Omental fat pad (tissue), 4 donors: ENCODE data around the gene VN1R5. TPM values are rescaled to one million over a fixed set of nuclear protein-coding genes. Genes with fewer than 3 reads are reported as not detected.

Source experiments
- ATAC-seq: fragments of 150-250 bp; one replicate; pipeline ENCODE4 v1.9.1; 2016; ENCODE audit warnings: mild to moderate bottlenecking, moderate library complexity; ENCODE audit not compliant: low FRiP score
- DNase-seq: peaks from one replicate; pipeline ENCODE4 v3.0.0-alpha.2; 2019; ENCODE audit warnings: low spot score
- total RNA-seq, 4 donors: library from RNA; depleted of rRNA; stranded (reverse); fragments of >200 nt; gene quantifications; one replicate each; pipeline ENCODE4 v1.1.0, GENCODE V29; 2016
- TF ChIP-seq, protein P1 (sequence below), 3 donors: fragments of 450-650 bp; IDR thresholded peaks; one replicate each; pipeline ENCODE4 v1.5.1; 2016 to 2017; ENCODE audit warnings: antibody characterized with exemption in 3 of 3, mild to moderate bottlenecking in 3 of 3, moderate library complexity in 2 of 3

VN1R5 gene
- total RNA-seq, 4 donors from 2014 or later: not detected

GRCh38 chr1:247270003-247270402 is 14.1 kb downstream of the VN1R5 start:
- DNase-seq (no peak), ATAC-seq (no peak)
- TF ChIP-seq, protein P1, sequence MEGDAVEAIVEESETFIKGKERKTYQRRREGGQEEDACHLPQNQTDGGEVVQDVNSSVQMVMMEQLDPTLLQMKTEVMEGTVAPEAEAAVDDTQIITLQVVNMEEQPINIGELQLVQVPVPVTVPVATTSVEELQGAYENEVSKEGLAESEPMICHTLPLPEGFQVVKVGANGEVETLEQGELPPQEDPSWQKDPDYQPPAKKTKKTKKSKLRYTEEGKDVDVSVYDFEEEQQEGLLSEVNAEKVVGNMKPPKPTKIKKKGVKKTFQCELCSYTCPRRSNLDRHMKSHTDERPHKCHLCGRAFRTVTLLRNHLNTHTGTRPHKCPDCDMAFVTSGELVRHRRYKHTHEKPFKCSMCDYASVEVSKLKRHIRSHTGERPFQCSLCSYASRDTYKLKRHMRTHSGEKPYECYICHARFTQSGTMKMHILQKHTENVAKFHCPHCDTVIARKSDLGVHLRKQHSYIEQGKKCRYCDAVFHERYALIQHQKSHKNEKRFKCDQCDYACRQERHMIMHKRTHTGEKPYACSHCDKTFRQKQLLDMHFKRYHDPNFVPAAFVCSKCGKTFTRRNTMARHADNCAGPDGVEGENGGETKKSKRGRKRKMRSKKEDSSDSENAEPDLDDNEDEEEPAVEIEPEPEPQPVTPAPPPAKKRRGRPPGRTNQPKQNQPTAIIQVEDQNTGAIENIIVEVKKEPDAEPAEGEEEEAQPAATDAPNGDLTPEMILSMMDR (IDR thresholded peaks at IDR 0.05): no peak

DNA sequence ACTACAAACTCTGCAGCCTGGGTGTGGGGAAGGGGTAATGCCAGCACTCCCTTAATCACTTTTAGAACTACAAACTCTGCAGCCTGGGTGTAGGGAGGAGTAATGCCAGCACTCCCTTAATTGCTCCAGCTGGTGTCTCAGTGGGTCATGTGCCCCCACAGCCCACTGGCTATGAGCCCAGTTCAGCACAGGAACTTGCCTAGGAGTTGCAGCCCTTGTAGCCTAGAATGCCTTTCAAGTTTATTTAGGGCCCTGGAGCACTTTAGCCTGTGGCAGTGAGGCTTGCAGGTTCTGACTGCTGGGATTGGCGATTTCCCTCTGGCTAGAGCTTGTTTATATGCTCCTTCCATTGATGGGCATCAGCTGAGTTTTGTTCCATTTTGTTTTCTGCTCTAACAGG is 17.1 kb downstream of the VN1R5 start:
- TF ChIP-seq, protein P1 (IDR thresholded peaks at IDR 0.05): no peak
- ATAC-seq (no peak), DNase-seq (no peak)

DNA sequence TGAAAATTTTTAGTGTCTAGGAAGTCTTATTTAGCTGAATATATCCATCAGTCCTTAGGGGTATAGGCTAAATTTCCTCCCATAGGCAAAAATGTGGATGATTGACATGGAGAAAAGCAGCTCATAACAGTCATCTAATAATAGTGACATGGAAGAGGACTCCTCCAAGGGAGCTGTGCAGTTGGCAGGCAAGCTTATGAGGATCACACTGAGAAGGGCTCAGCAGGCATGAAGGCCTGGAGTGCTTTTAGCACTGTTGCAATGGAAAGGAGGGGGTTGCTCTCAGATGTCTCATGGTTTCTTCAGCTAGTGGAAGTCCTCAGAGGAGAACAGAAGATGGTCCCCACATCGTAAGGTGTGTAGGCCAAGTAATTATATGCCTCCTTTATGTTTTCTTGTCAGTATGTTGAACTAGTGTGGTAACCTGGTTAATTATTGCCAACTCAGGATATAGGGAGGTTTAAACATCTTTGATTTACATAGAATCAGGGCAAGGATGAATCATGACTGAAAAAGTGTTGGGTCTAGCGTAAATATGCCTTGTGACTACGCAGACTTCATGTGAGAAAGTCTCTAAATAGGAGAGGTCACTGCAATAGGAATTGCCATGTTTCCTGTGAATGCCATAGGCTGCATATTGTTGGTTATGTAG is 18.9 kb downstream of the VN1R5 start:
- DNase-seq (no peak), ATAC-seq (no peak)
- TF ChIP-seq, protein P1 (IDR thresholded peaks at IDR 0.05): no peak

GRCh38 chr1:247277191-247277590 is 21.3 kb downstream of the VN1R5 start:
- DNase-seq: no peak
- no peak for ATAC-seq
- TF ChIP-seq, protein P1 (IDR thresholded peaks at IDR 0.05): no peak

DNA sequence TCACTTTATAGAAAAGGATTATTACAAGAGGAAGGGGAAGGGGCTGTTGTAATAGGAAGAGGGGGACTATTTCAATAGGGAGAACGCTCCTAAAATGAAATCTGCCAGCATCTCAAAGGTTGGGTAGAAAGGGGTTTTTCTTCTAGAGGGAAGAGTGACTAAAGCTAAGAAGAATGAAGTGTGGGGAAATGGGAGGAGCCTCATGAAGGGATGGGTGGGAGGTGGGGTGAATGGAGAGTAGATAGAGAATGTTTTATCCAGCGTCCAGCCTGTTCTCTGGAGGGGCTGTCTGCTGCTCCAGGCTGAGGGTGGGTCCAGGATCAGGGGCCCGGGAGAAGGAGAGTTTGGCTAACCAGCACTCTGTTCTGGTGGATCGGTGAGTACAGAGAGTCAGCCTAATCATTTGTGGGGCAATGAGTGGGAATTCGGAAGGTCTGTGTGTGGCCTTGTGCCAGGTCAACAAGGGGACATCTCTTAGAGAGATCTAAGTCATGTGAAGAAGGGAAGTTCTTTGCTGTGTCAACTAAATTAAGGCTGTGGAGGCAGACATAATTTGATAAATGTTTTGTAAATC is 25.2 kb downstream of the VN1R5 start:
- DNase-seq: no peak
- TF ChIP-seq, protein P1 (IDR thresholded peaks at IDR 0.05): no peak
- no peak for ATAC-seq

- DNase-seq: no peak
- ATAC-seq: no peak
- TF ChIP-seq, protein P1 (IDR thresholded peaks at IDR 0.05): no peak
Observed at GRCh38 chr1:247286134-247286670, 30.3 kb downstream of the VN1R5 start.

GRCh38 chr1:247287460-247287859 is 31.6 kb downstream of the VN1R5 start:
- TF ChIP-seq, protein P1 (IDR thresholded peaks at IDR 0.05): no peak
- ATAC-seq (no peak), DNase-seq (no peak)
